GM18519 (cell line): Measurements from ENCODE around the gene CH25H.

Experiments used
- ATAC-seq: cut with Tn5 transposase; IDR thresholded peaks from one replicate; pipeline ENCODE4 v1.9.1; 2021; ENCODE audit warnings: mild to moderate bottlenecking, moderate library complexity; ENCODE audit not compliant: unreplicated experiment, low FRiP score

Gene CH25H

DNA sequence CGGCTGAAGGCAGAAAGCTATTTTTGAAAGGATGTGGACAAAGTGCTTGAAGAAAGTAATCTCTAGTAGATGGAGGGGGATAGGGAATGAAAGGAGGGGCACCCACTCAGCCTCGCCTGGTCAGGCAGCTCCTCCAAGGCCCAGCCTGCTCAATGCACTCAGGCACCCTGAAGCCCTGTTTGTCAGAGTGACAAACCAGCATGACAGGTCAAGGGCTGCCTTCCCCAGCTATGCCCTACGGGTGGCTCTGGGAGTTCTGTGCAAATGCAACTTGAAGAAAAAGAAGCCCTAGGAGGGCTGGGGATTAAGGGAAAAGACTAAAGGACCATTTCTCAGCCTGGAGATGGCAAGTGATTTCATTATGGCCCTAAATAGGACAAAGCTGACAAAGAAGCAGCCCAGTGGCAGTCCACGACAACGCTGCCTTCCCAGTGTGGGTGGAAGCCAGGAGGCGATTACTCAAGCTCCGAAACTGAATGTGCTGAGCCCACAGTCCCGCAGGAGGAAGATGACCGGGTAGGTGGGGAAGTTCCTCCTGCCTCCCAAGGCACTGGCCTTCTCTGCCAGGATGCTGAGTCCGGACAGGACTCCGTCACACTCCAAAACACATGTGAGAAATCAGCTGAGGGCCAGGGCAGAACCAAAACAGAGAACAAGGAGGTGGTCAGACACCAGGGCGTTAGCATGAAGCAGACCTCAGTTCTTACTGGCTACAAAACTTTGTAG, 28.1 kb upstream of the CH25H start:
- ATAC-seq: no peak

DNA sequence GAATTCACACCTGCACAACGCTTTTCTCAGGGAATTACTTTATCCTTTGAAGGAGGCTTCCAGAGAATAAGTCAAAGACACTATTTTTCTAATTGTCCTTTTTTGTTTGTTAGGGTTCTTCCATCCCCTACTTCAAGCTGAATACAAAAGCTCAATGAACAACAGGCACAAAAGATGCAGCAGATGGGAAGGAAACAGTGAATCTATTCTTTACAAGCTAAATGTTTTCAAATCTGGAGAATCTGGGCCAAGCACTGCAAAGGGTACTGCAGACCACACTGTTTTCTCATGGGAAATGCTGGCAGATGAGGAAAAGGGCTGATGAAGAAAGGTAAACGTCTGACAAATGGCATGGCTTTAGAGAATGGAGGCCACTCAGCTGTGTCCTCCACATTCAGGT, 25.9 kb upstream of the CH25H start:
- ATAC-seq: no peak

DNA sequence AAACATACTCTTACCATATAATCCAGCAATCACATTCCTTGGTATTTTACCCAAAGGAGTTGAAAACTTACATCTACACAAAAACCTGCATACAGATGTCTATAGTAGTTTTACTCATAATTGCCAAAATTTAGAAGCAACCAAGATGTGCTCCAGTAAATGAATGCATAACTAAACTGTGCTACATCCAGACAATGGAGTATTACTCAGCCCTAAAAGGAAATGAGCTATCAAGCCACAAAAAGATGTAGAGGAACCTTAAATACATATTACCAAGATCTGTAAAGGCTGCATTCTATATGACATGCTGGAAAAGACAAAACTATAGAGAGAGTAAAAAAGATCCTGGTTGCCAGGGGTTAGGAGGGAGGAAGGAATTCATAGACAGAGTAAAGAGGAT, 21.8 kb upstream of the CH25H start:
- no peak for ATAC-seq

DNA sequence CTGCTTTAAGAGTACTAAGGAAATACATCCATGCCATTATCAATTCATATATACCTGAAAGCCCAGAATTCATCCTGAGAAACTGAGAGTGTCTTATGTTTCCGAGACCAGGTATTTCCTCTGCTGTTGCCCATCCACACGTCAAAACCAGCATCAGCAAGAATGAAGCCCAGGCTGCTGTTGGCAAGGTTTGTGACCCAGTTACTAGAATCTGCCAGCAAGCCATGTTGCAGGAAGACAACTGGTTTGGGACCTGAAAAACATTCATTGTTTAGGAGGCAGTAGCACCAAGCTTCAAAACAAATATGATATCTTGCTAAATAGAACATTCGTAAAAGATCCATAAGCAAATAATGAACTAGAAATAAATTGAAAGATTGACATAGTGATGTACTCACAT, 21.0 kb upstream of the CH25H start:
- no peak for ATAC-seq

DNA sequence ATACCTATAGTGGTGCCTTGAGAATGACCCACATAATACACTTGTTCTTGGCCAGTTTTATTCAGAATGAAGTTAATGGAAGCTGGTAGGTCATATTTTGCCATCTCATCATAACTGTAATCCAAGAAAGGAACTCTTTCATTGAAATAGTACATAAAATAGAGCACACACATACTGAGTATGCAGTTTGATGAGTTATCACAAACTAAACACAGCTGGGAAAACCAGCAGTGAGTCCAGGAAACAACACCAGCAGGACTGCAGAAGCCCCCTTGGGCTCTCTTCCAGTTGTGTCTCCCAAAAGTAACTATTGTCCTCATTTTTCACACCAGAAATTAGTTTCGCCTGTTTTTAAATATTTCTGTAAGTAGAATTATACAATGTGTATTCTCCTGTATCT, 19.8 kb upstream of the CH25H start:
- no peak for ATAC-seq

DNA sequence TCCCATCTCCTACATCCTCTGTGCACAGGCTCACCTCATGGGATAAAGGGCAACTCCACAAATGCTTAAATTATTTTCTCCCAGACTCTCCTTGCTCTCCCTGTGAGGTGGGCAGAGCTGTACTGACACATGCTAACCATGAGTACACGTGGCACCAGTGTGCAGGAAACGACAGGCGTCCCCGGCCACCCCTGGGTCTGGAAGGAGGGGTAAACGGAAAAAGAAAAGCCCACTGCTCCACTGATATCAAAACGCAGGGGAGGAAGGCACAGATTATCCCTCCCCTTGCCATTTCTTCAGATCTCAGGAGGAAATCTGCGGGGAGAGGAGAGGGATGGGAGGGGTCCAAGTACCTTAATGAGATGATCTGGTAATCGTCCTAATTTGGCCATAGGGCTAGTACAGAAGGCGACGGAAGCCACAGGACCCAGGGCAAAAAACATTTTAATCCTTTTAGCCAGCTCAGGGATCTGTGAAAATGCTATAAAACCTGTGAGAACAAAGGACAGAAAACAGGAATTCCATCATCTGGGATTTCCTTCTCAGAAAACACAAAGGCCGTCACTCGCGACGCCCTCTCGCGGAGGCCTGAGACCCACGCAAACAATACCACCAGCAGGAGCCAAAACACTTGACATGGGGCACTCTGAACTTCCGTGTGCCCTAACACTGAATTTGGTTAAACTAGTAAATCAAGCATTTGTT, 17.8 kb upstream of the CH25H start:
- ATAC-seq: no peak

DNA sequence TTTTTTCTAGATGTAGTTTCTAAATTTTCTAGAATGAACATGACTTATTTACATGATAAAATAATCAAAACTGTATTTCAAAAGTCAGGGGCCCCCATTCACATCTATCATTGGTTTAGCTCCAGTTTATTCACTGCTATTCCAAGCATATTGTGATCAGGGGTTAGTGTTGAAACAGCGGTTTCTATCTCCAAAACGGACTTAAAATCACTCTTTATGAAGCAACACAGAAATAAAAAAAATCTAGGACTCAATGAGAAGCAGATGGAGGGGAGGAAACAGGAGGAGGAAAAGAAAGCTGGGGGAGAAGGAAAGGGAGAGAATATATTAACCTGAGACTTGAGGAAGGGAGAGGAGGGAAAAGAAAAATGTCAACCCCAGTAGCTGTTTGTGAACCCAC, 14.8 kb upstream of the CH25H start:
- ATAC-seq: no peak

DNA sequence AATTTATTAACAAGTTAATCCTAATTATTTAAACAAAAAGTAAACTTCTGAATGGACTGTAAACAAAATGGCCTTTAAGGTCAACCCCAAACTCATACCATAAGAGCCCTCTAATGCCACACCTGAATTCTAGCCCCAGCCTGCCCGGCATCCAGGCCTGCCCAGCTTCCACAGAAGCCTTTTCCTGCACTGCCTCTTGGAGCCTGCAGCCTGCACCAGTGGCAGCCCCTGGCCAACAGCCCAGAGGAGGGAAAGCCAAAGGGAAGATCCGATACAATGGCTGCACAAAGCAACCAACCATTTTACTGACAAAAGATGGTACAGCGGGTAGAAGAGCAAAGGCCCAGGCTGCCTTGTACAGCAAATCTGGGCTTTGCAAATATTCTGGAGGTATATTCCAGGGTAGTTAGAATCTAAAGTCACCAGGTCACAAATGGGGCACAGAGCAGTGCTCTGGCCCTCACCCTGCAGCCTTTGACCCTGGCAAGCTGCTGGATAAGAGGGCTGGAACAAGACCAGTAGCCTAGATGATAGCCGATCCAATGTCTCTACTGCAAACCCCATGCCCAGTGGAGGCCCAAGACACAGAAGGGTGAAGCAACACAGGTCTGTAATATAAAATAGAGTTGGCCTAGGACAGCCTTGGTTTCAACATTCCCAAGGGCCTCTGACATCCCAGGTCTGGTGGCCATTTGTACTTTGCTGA, 12.5 kb upstream of the CH25H start:
- ATAC-seq: no peak

DNA sequence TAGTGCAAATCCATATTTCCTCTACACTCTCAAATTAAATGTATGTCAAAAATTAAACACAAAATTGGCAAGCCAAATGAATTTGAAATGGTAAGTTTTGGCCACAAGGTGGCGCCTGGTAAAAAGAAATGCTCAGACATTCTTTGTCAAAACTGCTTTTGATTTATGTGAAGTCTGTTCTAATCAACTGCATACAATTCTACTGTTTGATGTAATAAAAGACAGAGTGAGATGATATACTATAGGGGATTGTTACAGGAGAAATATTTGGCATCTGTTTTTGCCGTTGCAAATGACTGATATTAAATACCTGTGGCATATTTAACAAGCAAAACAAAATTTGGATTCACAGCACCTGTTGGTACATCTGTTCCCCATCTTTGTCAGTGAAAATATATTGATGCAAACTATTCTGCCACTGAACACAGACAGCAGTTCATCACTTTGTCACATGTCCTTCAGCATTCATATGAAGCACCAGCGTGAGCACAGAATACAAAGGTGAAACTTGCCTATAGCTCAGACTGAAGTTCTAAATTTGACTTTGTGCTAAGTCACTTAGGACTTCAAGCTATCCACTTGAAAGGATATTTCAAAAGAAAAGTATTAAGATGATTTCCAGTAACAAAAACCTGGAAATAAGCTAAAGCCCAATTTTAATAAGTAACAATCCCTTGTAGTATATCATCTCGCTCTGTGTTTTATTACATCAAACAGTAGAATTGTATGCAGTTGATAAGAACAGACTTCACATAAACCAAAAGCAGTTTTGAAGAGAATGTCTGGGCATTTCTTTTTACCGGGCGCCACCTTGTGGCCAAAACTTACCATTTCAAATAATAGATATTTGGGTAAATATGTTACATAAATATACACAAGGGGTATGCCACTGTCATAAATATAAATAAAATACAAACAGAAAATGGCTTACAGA, 10.2 kb upstream of the CH25H start:
- ATAC-seq: no peak

DNA sequence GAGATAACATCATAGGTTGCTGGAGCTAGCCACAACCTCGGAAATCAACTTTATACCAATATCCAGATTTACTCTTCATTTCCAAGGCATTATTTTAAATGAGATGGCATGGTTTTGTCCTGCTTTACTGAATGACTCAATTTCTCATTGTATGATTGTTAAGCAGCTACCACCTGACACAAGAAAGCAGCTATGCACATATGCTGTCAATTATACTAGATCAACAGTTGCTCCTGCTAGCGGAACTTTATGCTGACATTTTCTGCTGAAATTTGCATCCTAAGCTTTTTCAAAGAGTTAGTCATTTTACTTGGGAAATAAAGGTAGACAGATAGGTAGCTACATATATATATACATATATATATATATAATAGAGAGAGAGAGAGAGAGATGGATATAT, 8.9 kb upstream of the CH25H start:
- no peak for ATAC-seq

DNA sequence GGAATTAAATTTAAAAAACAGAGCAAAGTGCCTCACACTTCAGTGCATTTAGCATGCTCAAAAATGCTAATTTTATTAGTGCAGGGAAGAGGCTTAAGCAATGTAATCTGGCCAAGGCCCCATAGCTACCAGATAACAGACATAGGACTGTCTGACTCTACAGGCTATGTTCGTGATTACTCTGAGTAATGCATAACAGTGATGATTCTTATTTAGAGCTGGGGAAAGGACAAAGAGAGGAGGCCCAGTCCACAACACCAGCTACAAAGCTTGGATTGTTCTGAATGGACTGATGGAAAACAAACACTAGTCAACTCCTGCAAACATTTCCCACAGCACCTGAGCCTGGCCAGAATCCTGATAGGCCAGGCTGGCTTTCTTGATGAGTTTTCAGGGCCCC, 8.4 kb upstream of the CH25H start:
- no peak for ATAC-seq

DNA sequence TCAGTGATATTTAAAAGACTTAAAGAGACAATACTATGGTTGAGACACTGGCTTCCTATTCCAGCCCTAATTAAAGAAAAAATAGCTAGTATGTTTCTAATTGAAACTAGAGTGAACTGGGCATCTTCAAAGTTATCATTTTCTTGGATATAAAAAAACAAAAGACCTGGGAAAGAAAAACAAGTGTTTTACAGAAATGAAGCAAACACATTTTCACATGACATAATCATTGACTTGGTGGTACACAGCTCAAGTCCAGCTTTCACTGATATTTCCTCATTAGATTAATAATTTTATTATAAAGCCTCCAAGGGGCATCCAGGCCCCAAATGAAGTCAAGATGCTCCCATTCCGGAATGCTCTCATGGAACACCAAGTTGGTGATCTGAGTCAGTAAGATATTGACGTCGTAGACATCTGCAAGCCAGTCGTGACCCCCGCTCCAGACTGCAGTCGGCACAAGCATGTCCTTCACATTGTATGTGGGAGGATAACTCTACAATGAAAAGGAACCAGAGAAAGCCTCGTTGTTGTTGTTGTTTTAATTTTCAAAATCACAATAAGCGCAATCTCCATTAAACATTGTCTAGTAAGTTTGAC, 7.5 kb upstream of the CH25H start:
- ATAC-seq: no peak

DNA sequence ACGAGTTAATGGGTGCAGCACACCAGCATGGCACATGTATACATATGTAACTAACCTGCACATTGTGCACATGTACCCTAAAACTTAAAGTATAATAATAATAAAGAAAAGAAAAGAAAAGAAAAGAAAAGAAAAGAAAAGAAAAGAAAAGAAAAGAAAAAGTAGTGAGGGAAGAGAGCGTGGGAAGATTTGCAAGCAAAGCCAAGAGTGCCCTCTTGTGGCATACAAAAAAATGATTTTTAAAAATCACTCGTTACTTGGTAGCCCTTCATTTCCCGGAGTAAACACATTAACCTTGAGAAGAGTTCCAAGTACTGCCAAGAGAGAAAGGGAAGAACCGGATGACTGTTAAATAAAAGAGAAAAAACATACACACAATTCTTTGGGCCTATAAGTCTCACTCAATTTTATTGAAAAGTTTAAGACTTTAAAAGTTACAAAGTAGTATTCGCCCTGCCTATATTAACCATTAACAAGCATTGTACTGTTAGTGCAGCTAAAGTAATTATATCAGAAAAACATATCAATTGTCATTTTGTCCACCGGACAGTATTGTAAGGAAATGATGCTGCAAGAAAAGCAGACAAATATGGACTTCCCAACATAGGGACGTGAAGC, 6.2 kb upstream of the CH25H start:
- ATAC-seq: no peak

DNA sequence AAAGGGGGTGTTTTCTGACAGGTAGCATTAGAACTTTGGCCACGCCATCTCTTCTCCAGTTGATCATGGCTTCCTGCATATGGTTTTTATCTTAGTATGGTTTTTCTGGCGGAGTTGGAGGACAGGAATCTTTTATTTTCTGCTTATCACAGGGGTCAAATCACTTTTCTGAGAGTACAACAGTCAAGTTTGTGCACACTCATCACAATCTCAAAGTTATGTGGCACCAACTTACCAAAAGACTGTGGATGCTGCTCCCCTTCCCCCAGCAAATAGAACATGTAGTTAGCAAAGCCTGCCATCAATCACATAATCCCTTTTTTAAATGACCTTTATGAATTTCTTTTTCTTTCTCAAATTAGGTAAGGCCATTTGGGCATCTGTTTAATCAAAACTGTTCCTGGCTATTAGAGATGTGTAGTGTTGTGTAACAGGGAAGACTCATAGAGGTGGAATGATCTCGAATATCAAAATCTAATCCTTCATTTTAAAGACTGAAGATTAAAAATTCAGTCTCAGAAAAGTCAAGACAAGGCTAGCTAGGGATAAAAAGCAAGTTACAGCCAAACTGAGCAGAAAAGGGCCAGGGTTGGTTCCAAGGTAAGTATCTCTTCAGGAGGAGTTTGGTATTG, 3.8 kb upstream of the CH25H start:
- ATAC-seq: no peak

DNA sequence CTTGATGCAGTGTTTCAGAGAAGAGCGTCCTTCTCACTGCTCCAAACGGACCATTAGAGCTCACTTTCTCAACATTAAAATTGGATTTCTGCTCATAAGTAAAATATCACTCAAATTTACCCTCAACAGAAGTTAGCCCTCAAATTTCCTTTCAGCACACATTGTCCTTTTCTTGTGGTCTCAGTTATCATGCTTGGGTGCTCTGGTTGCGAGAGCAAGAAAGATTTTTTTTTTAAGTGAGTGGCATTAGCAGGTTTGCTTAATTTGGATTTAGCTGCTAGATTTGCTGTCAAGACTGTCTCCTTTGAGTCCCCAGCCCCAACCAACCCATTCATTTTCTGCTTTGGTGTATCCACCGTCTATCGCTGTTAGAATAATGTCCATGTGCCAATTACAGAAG, 2.6 kb upstream of the CH25H start:
- ATAC-seq: no peak

DNA sequence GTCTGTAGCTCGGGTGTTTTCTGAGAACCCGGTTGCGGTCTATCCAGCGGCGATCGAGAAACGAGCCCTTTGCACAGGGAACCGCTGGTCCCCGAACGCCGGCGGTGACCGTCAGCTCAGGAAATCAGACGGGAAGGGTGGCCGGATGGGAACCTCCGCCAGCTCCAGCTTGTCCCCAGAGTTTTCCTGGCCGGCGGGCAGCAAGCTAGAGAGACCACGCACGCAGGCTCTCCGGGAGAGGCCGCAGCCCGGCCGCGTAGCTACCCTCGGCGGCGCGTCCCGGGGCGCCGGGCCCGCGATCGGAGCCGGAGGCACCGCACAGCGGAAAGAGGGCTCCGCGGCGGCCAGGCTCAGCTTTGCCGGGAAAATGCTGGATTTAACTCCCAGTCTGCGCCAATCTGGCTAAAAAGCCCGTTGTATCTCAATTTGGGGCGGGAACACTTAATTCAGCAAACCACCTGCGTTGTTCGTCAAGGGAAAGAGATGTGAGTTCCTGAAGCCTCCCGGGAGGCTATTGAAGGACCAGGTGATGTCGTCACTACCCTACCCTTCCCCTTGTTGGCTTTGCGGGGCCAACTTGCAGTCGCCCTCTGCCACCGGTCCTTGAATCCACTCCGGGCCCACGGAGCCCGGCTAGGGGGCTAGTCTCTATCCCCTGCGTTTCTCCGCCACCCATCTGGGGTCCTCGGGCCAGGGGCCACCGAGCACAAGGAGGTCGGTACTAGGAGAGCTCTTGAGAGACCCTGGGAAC, 859 bp upstream of the CH25H start:
- ATAC-seq: no peak

DNA sequence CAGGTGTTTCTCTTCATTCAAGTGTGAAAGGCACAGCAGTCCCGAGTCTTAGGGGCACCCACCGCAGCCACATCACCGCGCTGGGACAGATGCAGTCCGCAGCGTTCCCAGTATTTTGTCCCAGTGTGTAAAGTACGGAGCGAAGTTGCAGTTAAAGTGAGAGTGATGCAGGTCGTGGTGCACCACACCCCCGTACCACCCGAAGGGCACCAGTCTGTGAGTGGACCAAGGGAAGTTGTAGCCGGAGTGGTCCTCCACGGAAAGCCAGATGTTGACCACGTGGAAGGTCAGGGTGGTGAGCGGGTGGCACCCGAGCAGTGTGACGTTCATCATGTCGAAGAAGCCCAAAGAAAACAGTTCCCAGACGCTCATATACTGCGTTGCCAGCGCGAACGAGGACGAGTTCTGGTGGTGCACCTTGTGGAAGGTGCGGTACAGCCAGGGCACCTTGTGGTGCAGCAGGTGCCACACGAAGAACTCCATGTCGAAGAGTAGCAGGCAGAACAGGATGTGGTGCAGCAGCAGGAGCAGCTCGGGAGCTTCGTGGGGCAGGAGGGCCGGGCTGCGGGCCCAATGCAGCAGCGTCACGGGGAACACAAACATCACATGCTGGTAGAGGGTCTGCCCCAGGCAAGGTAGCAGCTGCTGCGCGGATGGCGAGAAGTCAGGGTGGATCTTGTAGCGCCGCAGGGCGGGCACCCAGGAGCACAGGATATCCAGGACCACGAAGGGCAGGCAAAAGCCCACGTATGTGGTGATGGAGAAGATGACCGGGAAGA, 526 bp downstream of the CH25H start:
- no peak for ATAC-seq

DNA sequence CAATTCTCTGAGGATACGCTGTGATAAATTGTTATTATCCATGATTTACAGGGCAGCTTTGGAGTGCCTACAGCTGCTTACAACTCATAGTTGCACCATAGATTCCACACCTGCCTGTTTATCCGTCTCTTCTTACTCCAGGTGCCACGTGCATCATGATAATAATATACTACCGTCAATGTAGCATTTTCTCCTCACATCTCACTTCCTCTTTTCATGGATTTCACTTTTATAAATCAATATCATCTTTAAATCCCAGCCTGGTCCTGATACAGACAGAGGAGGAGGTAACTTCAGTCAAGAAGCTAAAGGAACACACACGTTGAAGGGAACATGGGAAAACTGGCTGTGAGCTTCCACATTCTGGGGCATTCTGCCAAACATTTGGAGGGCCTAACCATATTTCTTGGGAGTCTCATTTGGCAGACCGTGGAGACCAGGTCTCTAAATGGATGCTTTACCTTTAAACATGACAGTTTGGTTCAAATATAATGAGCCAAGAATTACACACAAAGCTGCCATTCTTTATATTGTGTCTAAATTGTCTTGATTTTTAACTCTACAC, 2.4 kb downstream of the CH25H start:
- ATAC-seq: no peak
